HepG2 (cell line): Measurements from ENCODE around the gene ENTPD1. TPM values are rescaled to one million over a fixed set of nuclear protein-coding genes. Genes with fewer than 3 reads are reported as not detected.
A peak's percentile ranks its signal among the peaks of the same experiment; 100 is the strongest.

Experiments
- FOXA1 ChIP-seq, 2 experiments: fragments of 450-650 bp in 1 of 2; sonication (generic) in 1 of 2; formaldehyde crosslinking in 1 of 2; IDR thresholded peaks; 2 replicates each; pipeline versions ENCODE4 v1.4.0 to v1.6.1; 2016 to 2020; ENCODE audit warnings: missing genetic modification reagents in 1 of 2
- HES4 ChIP-seq: sonication (generic); formaldehyde crosslinking; IDR thresholded peaks from 2 replicates; pipeline ENCODE4 v1.9.0; 2021; ENCODE audit warnings: mild to moderate bottlenecking, missing genetic modification reagents, borderline replicate concordance
- KLF15 ChIP-seq: sonication (generic); formaldehyde crosslinking; IDR thresholded peaks from 2 replicates; pipeline ENCODE4 v1.8.1; 2023; ENCODE audit warnings: borderline replicate concordance, mild to moderate bottlenecking, inconsistent platforms, missing genetic modification reagents, mixed read lengths
- PHF8 ChIP-seq: sonication (generic); formaldehyde crosslinking; IDR thresholded peaks from 2 replicates; pipeline ENCODE4 v1.5.0; 2020; ENCODE audit warnings: missing genetic modification reagents
- SMAD9 ChIP-seq: sonication (generic); formaldehyde crosslinking; IDR thresholded peaks from 2 replicates; pipeline ENCODE4 v1.5.1; 2020; ENCODE audit warnings: mild to moderate bottlenecking, missing genetic modification reagents
- TFAP4 ChIP-seq: sonication (generic); IDR thresholded peaks from 2 replicates; pipeline ENCODE4 v1.6.1; 2016; ENCODE audit warnings: low read depth, borderline replicate concordance
- ZNF142 ChIP-seq: sonication (generic); formaldehyde crosslinking; IDR thresholded peaks from 2 replicates; pipeline ENCODE4 v1.4.0; 2020; ENCODE audit warnings: missing genetic modification reagents
- ZNF572 ChIP-seq: sonication (generic); formaldehyde crosslinking; IDR thresholded peaks from 2 replicates; pipeline ENCODE4 v1.5.1; 2020; ENCODE audit warnings: mild to moderate bottlenecking, missing genetic modification reagents
- ZNF652 ChIP-seq: IDR thresholded peaks from 2 replicates; pipeline ENCODE4 v1.6.1; 2016; ENCODE audit warnings: low read depth, borderline replicate concordance
- ZNF678 ChIP-seq: sonication (generic); formaldehyde crosslinking; IDR thresholded peaks from 2 replicates; pipeline ENCODE4 v1.4.0; 2020; ENCODE audit warnings: mild to moderate bottlenecking, missing genetic modification reagents
- ZSCAN25 ChIP-seq: sonication (generic); formaldehyde crosslinking; IDR thresholded peaks from 2 replicates; pipeline ENCODE4 v1.8.0; 2022; ENCODE audit warnings: mild to moderate bottlenecking, missing genetic modification reagents
- polyA plus RNA-seq, 8 experiments: library from polyadenylated mRNA; depleted of rRNA in 3 of 8; stranded (reverse) in 7 of 8; unstranded in 1 of 8; fragments of >200 nt; fragmentation: Illumina TruSeq in 4 of 8; extraction: Trizol in 4 of 8; gene quantifications; 2 replicates each; pipeline versions ENCODE4 v1.2.1 to v1.2.3, GENCODE V29; 2011 to 2016; ENCODE audit warnings: low read depth in 4 of 8, missing spikeins in 1 of 8, mixed read lengths in 1 of 8; ENCODE audit not compliant: insufficient read depth in 1 of 8
- total RNA-seq, 5 experiments: library from RNA; depleted of rRNA; stranded (reverse); fragments of >200 nt; fragmentation: Illumina TruSeq; extraction: Trizol; gene quantifications; 2 replicates each; pipeline ENCODE4 v1.2.3, GENCODE V29; 2016; ENCODE audit warnings: low read depth in 1 of 5
- TF ChIP-seq, protein P1 (sequence below), 2 experiments: fragments of 450-650 bp in 1 of 2; sonication (generic) in 1 of 2; formaldehyde crosslinking; IDR thresholded peaks; 2 replicates each; pipeline versions ENCODE4 v1.5.0 to v1.8.0; 2020 to 2022; ENCODE audit warnings: mild to moderate bottlenecking in 1 of 2, missing genetic modification reagents in 1 of 2
- TF ChIP-seq, protein P2 (sequence below): sonication (generic); formaldehyde crosslinking; IDR thresholded peaks from 2 replicates; pipeline ENCODE4 v1.8.0; 2022; ENCODE audit warnings: missing genetic modification reagents, mild to moderate bottlenecking, borderline replicate concordance
- TF ChIP-seq, protein P3 (sequence below): sonication (generic); formaldehyde crosslinking; IDR thresholded peaks from 2 replicates; pipeline ENCODE4 v1.4.0; 2020; ENCODE audit warnings: mild to moderate bottlenecking, missing genetic modification reagents, borderline replicate concordance

ENTPD1 gene
- total and polyA plus RNA-seq, 2 of the 13 experiments (the other 11 are each of a cell fraction or from before 2014, with no cell fraction given), result 0.07 TPM

- no peak for TF ChIP-seq TFAP4
- TF ChIP-seq, protein P1, sequence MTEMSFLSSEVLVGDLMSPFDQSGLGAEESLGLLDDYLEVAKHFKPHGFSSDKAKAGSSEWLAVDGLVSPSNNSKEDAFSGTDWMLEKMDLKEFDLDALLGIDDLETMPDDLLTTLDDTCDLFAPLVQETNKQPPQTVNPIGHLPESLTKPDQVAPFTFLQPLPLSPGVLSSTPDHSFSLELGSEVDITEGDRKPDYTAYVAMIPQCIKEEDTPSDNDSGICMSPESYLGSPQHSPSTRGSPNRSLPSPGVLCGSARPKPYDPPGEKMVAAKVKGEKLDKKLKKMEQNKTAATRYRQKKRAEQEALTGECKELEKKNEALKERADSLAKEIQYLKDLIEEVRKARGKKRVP (CRISPR knock-in tag; IDR thresholded peaks at IDR 0.05), result no peak
- TF ChIP-seq, protein P2, sequence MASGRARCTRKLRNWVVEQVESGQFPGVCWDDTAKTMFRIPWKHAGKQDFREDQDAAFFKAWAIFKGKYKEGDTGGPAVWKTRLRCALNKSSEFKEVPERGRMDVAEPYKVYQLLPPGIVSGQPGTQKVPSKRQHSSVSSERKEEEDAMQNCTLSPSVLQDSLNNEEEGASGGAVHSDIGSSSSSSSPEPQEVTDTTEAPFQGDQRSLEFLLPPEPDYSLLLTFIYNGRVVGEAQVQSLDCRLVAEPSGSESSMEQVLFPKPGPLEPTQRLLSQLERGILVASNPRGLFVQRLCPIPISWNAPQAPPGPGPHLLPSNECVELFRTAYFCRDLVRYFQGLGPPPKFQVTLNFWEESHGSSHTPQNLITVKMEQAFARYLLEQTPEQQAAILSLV (CRISPR knock-in tag), result no peak
- no peak for TF ChIP-seq HES4 (CRISPR knock-in tag)
- no peak for TF ChIP-seq ZNF678 (CRISPR knock-in tag)
- TF ChIP-seq ZNF142, result no peak
- TF ChIP-seq PHF8 (CRISPR knock-in tag), result no peak
- TF ChIP-seq KLF15 (CRISPR knock-in tag), result no peak
- TF ChIP-seq SMAD9 (CRISPR knock-in tag), result no peak
- no peak for TF ChIP-seq ZSCAN25 (CRISPR knock-in tag)
- 0 out of 2 replicates have a peak, but pooled peaks have one; percentile 22 for TF ChIP-seq FOXA1 (IDR thresholded peaks at IDR 0.05)
- TF ChIP-seq FOXA1 (CRISPR knock-in tag; IDR thresholded peaks at IDR 0.05), result peak; percentile 92
- TF ChIP-seq ZNF572, result no peak
- TF ChIP-seq, protein P3, sequence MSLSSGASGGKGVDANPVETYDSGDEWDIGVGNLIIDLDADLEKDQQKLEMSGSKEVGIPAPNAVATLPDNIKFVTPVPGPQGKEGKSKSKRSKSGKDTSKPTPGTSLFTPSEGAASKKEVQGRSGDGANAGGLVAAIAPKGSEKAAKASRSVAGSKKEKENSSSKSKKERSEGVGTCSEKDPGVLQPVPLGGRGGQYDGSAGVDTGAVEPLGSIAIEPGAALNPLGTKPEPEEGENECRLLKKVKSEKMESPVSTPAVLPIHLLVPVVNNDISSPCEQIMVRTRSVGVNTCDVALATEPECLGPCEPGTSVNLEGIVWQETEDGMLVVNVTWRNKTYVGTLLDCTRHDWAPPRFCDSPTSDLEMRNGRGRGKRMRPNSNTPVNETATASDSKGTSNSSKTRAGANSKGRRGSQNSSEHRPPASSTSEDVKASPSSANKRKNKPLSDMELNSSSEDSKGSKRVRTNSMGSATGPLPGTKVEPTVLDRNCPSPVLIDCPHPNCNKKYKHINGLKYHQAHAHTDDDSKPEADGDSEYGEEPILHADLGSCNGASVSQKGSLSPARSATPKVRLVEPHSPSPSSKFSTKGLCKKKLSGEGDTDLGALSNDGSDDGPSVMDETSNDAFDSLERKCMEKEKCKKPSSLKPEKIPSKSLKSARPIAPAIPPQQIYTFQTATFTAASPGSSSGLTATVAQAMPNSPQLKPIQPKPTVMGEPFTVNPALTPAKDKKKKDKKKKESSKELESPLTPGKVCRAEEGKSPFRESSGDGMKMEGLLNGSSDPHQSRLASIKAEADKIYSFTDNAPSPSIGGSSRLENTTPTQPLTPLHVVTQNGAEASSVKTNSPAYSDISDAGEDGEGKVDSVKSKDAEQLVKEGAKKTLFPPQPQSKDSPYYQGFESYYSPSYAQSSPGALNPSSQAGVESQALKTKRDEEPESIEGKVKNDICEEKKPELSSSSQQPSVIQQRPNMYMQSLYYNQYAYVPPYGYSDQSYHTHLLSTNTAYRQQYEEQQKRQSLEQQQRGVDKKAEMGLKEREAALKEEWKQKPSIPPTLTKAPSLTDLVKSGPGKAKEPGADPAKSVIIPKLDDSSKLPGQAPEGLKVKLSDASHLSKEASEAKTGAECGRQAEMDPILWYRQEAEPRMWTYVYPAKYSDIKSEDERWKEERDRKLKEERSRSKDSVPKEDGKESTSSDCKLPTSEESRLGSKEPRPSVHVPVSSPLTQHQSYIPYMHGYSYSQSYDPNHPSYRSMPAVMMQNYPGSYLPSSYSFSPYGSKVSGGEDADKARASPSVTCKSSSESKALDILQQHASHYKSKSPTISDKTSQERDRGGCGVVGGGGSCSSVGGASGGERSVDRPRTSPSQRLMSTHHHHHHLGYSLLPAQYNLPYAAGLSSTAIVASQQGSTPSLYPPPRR (CRISPR knock-in tag), result no peak
- TF ChIP-seq ZNF652 (CRISPR knock-in tag), result no peak
These were observed 62.7 kb downstream of the ENTPD1 start (continued) for GRCh38 chr10:95818668-95819067.
